T-helper 2 cell treated with Interferon-gamma antibody and Interleukin-4, amounts not matched to agents 5 μg/mL and 100 μg/mL, for 36 hours (primary cell): ENCODE measurements around the gene ANXA1.
A peak's percentile ranks its signal among the peaks of the same experiment; 100 is the strongest.

ENCODE experiments used
- DNase-seq: peaks from one replicate; pipeline ENCODE4 v3.0.0; 2021; ENCODE audit warnings: low spot score
- H3K27ac Mint-ChIP-seq: one replicate; pipeline ENCODE4 v1.8.0; 2021; ENCODE audit warnings: mild to moderate bottlenecking, mixed read lengths
- H3K27me3 Mint-ChIP-seq: one replicate; pipeline ENCODE4 v1.8.0; 2021; ENCODE audit warnings: low read depth, mixed read lengths
- H3K36me3 Mint-ChIP-seq: one replicate; pipeline ENCODE4 v1.8.0; 2021; ENCODE audit warnings: low read depth, mixed read lengths
- H3K4me1 Mint-ChIP-seq: one replicate; pipeline ENCODE4 v1.8.0; 2021; ENCODE audit warnings: low read depth, mixed read lengths
- H3K4me3 Mint-ChIP-seq: one replicate; pipeline ENCODE4 v1.8.0; 2022; ENCODE audit warnings: mild to moderate bottlenecking, moderate library complexity, mixed read lengths
- H3K9me3 Mint-ChIP-seq: one replicate; pipeline ENCODE4 v1.8.0; 2021; ENCODE audit warnings: mixed read lengths

ANXA1 gene

DNA sequence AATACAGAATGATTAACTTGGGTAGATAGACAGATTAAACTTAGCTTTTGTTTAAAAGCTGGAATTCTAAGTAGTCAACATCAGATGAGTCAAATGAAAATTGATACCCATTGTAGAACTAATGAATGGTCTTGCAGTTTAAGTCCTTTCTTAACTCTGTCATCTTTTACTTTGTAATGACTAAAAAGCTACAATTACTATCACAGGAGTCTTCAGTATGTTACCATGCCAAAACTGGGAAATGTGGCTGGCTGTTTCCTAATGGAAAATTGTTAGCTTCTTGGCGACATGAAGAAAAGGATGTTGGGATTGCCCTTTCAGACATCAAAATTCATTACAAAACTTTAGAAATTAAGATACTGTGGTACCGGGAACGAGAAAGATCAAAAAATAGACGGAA lies 20.2 kb upstream of the ANXA1 start:
- peaks cover 50% of the 10 kb centered on the region for H3K4me1 Mint-ChIP-seq
- peak overlapping the region; percentile 96 for H3K27ac Mint-ChIP-seq
- no peaks in the 10 kb centered on the region for H3K36me3 Mint-ChIP-seq
- peak overlapping the region; percentile 79 for H3K4me3 Mint-ChIP-seq
- H3K9me3 Mint-ChIP-seq: no peaks in the 10 kb centered on the region
- no peak for DNase-seq
- no peaks in the 10 kb centered on the region for H3K27me3 Mint-ChIP-seq

DNA sequence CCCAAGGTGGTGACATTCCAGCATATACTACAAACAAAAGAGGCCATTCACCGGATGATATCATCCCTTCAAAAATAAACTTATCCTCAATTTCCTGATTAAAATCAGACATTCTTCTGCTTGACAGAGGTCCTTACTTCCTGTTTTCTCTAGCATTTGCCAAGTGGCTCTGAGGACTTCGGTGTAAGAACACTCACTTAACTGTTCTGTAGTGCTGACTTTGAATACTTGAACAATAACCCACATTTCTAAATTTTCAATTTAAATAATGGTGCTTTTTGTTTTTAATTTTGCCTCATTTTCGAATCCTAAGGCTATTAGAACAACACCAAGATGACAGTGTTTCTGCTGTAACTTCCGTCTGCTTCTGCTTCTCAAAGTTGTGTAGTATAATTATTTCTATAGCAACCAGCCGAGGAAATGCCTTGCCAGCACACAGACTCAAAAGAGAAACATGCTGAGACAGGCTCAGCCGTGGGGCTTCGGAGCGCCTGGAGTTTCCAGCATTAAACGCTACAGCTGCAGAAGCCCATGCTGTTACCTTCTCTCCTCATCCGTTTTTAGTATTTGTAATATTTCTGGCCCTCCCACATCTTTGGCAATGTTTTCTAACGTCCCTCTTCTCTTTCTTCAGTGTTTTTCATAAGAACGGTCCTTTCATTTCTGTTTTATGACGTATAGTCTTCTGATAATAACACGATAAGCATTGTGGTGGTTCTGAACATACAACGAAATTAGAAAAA lies 19.5 kb upstream of the ANXA1 start:
- DNase-seq: peak; percentile 73
- Mint-ChIP-seq H3K9me3 (no peaks in the 10 kb centered on the region), H3K4me3 (peak overlapping the region; percentile 79), H3K4me1 (peaks cover 52% of the 10 kb centered on the region), H3K27me3 (no peaks in the 10 kb centered on the region), H3K36me3 (no peaks in the 10 kb centered on the region), H3K27ac (peak overlapping the region; percentile 96)

DNA sequence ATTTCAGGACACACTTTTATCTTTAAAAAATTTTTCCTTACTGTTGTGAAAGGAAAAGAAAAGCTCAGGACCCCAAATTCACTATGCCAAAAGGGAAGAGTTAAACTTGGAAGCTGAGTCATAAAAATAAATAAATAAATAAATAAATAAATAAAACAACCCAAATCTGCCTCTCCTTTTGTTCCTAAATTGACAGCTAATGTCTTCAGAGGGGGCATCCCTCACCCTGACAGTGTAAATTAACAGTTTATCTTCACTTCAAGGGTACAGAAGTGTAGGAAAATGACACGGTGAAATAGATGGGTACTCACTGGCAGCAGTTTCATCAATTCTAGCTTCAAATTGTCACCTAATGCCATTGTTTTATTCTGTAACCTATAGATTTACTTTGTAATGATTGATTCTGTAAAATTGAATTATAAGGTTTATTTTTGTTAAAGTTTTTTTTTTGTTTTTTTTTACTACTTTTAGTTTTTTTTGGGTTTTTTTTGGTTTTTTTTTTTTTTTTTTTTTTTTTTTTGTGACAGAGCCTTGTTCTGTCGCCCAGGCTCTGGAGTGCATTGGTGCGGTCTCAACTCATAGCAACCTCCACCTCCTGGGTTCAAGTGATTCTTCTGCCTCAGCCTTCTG lies 18.5 kb upstream of the ANXA1 start:
- H3K4me3 Mint-ChIP-seq: peak overlapping the region; percentile 79
- H3K27ac Mint-ChIP-seq: peak overlapping the region; percentile 96
- H3K9me3 Mint-ChIP-seq: no peaks in the 10 kb centered on the region
- peaks cover 56% of the 10 kb centered on the region for H3K4me1 Mint-ChIP-seq
- DNase-seq: no peak
- no peaks in the 10 kb centered on the region for H3K27me3 Mint-ChIP-seq
- no peaks in the 10 kb centered on the region for H3K36me3 Mint-ChIP-seq

DNA sequence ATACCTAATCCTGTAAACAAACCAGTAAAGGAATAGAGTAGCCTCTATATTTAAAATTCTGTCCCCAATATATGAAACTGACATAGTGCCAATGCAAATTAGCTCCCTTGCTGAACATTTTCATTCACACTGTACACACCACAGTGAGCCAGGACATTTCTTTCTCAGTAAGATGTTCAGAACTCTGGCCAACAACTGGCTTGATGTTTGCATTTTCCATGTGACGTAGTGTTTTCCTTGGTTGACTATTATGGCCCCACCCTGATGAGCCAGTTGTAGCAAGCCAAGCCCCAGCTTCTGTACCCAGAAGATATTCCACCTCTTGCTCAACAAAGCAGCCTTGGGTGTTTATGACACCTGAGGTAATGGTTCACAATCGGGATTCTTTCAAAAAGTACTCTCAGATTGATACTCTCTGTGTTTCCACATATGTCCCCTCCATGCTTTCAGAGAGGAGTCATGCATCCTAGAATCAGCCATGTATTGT lies 17.7 kb upstream of the ANXA1 start:
- Mint-ChIP-seq H3K9me3 (no peaks in the 10 kb centered on the region), H3K4me3 (no peak overlapping the region), H3K27me3 (no peaks in the 10 kb centered on the region), H3K27ac (peak overlapping the region; percentile 73), H3K4me1 (peaks cover 50% of the 10 kb centered on the region), H3K36me3 (no peaks in the 10 kb centered on the region)
- no peak for DNase-seq

DNA sequence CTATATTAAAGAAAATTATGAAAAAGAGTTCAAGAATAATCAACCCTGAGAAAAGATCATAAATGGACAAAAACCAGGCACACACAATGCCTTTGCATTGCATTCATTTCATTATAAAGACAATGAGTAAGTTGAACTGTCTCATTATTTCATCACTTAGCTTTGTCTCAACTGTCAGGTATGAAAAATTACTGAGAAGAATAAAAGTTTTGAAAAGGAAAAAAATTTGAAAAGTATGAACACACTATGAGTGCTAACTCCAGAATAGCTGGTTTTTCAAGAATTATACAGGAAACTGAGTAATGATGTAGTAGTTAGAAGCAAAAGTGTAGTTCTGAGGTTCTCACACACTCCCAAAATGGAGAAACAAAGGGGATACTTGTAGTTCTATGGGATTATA lies 16.3 kb upstream of the ANXA1 start:
- no peak for DNase-seq
- no peaks in the 10 kb centered on the region for H3K9me3 Mint-ChIP-seq
- H3K27ac Mint-ChIP-seq: no peak overlapping the region

DNA sequence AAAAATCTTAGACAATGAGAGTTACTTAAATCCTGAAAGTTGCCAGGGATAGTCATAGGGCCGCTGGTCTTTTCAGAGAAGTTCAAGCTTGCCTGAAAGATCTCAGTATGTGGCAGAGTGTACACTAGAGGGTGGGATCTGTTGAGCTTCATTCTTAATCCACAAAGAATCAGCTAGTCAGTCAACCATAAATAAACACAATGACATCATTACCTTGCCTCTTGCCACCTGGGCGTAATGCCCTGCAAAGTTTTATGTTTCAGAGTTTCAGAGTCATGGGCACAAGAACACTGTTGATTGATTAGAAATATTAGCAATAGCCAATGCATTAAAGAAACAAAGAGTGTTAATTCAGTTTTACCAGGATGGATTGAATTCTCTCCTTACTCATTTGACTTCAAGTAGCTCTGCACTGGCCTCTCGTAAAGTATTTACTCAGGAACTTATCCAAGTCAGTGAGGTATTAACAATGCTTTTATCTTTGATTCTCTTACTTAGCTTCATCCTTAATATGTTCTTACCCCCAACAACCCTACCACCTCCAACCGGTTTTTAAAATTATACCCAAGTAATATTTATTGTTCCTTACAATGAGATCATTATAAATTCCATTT lies 14.3 kb upstream of the ANXA1 start:
- Mint-ChIP-seq H3K9me3 (no peaks in the 10 kb centered on the region), H3K4me1 (peaks cover 34% of the 10 kb centered on the region), H3K4me3 (no peak overlapping the region), H3K27me3 (no peaks in the 10 kb centered on the region), H3K27ac (no peak overlapping the region), H3K36me3 (no peaks in the 10 kb centered on the region)
- DNase-seq: no peak

More for the DNA sequence above, 16.3 kb upstream of the ANXA1 start:
- H3K4me3 Mint-ChIP-seq: no peak overlapping the region
- H3K36me3 Mint-ChIP-seq: no peaks in the 10 kb centered on the region
- H3K27me3 Mint-ChIP-seq: no peaks in the 10 kb centered on the region
- H3K4me1 Mint-ChIP-seq: peaks cover 40% of the 10 kb centered on the region

DNA sequence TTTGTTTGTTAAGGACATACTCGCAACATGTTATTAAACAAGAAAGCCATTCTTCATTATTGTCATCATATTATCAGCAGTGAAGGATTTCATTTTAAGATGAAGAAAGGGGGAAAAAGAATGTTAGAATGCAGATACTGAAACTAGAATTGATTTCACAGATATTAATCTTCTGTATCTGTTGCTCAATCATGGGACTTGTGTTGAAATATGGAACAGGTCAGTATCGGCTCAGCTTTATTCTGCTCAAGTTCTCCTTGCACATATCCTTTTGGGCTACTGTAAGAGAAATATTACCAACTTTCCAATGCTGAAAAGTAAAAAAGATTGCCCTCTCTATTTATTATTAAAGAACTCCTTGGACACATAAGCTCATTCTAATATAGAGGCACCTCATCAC lies 13.8 kb upstream of the ANXA1 start:
- DNase-seq: no peak
- Mint-ChIP-seq H3K4me1 (peaks cover 34% of the 10 kb centered on the region), H3K27ac (no peak overlapping the region), H3K27me3 (no peaks in the 10 kb centered on the region), H3K36me3 (no peaks in the 10 kb centered on the region), H3K9me3 (no peaks in the 10 kb centered on the region), H3K4me3 (no peak overlapping the region)

DNA sequence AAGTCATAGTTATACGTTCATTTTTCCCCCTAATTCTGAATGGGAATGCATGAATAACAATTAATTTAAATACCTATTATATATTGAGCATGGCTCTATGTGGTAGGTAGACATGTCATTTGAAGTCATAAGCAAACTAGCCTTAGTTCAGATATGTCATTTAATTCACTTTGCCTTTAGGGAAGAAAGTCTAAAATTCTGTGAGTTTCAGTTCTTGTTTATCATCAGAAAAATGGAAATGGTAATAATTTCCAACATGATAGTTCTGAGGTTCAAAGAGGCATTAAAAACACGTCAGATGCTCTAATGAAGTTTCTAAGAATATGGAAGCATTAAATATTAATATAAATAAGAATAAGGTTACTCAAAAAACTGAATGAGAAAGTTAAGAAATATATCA lies 13.1 kb upstream of the ANXA1 start:
- Mint-ChIP-seq H3K9me3 (no peaks in the 10 kb centered on the region), H3K27ac (no peak overlapping the region), H3K27me3 (no peaks in the 10 kb centered on the region), H3K4me1 (peaks cover 35% of the 10 kb centered on the region), H3K4me3 (no peak overlapping the region), H3K36me3 (no peaks in the 10 kb centered on the region)
- no peak for DNase-seq

DNA sequence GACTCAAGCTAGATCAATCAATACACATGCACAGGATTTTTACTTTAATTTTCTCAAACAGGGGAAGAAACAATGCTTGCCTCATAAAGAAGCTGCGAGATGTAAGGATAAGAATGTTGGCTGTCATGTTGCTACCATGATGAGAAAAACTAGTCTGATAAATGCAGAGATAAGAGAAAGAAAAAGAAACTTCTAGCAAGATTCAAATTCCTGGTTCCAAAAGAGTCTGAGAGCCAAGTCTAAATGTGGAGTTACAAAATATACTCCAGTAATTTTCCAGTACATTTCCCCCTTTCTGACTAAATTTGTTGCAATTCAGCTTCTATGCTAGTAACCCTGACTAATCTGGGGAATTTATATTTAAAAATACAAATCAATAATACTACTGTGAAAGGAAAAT lies 10.4 kb upstream of the ANXA1 start:
- H3K27me3 Mint-ChIP-seq: no peaks in the 10 kb centered on the region
- H3K27ac Mint-ChIP-seq: no peak overlapping the region
- no peak overlapping the region for H3K4me3 Mint-ChIP-seq
- H3K4me1 Mint-ChIP-seq: peaks cover 33% of the 10 kb centered on the region
- no peaks in the 10 kb centered on the region for H3K36me3 Mint-ChIP-seq
- no peaks in the 10 kb centered on the region for H3K9me3 Mint-ChIP-seq
- DNase-seq: no peak

DNA sequence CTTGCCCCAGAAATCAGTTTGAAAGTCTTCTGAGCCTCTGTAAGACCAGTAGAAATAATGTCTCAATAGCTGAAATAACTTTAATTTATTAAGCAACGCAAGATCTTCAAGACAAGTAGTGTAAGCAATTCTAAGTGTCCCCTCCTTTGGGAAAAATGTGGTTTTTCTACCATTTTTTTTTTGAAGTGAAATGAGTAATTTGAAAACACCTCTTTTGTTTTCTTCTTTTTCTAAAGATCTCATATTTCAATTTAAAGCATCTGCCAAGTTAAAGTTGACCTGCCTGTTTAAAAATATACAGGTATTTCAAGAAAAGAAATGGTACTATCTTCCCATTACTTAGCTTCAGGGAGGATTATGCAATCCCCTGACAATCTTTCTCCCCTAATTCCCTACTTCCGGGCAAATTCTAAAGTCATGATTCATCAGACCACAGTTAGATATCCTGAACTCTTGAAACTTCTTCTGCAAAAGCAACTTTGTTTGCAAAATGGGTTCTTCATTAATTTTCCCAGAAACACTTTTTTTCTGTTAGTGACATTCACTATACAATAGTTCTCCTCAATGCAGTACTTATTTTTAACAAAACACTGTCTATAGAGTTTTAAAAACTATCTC lies 7.8 kb upstream of the ANXA1 start:
- Mint-ChIP-seq H3K36me3 (no peaks in the 10 kb centered on the region), H3K9me3 (no peaks in the 10 kb centered on the region), H3K4me3 (no peak overlapping the region), H3K27ac (no peak overlapping the region), H3K27me3 (no peaks in the 10 kb centered on the region), H3K4me1 (peaks cover 31% of the 10 kb centered on the region)
- no peak for DNase-seq

DNA sequence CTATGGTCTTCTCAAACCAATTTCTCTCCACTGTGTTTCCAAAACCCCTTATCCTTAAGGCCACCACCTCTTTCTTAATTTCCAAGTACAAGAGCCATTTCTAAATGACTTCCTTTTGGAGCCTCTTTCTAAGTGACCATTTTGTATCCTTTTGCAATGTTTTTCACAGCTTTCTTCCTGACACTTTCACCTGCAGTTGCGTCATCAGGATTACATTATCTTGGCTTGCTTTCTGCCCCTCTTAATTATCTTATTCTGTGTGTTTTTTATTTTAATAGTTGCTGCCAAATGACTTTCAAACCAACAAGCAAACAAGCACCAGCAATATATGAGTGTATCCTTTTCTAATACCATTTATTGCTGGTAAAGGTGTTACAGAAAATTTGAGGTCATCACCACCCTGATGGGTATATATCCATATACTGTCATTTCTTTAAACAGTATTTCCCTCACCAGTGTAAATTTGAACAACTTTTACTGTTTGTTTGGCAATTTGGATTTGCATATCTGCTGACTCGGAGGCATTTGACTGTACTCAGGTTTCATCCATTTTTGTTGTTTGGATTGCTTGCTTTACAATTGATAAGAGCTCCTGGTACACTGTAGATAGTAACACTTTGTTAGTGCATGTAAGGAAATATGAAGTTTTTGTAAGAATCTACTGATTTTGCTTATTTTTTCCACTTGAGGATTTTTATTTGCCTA lies 5.4 kb upstream of the ANXA1 start:
- Mint-ChIP-seq H3K27ac (no peak overlapping the region), H3K4me1 (peaks cover 46% of the 10 kb centered on the region), H3K36me3 (no peaks in the 10 kb centered on the region), H3K4me3 (no peak overlapping the region), H3K27me3 (no peaks in the 10 kb centered on the region), H3K9me3 (no peaks in the 10 kb centered on the region)
- DNase-seq: no peak

DNA sequence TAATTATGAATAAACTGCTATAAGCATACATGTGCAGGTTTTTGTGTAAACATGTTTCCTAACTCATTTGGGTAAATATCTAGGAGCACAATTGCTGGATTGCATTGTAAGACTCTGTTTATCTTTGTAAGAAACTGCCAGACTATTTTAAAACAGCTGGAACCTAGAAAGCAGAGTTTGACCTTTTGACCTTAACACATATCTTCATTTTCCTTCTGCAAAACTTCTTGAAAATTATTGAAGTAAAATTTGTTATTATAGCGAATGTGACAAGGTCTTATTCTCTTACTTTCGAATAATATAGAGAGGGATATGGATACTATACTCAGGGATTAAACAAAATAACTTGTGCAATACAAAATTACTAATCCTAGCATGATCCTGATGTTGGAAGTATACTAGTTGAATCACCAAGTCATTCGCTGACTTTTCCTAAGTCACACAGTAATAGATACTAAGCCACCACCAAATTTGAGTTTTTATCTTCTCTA lies 3.2 kb upstream of the ANXA1 start:
- no peaks in the 10 kb centered on the region for H3K9me3 Mint-ChIP-seq
- H3K4me3 Mint-ChIP-seq: peak overlapping the region; percentile 8
- H3K4me1 Mint-ChIP-seq: peaks cover 49% of the 10 kb centered on the region
- peaks cover 2% of the 10 kb centered on the region for H3K36me3 Mint-ChIP-seq
- DNase-seq: no peak
- H3K27me3 Mint-ChIP-seq: no peaks in the 10 kb centered on the region
- peak overlapping the region; percentile 92 for H3K27ac Mint-ChIP-seq

DNA sequence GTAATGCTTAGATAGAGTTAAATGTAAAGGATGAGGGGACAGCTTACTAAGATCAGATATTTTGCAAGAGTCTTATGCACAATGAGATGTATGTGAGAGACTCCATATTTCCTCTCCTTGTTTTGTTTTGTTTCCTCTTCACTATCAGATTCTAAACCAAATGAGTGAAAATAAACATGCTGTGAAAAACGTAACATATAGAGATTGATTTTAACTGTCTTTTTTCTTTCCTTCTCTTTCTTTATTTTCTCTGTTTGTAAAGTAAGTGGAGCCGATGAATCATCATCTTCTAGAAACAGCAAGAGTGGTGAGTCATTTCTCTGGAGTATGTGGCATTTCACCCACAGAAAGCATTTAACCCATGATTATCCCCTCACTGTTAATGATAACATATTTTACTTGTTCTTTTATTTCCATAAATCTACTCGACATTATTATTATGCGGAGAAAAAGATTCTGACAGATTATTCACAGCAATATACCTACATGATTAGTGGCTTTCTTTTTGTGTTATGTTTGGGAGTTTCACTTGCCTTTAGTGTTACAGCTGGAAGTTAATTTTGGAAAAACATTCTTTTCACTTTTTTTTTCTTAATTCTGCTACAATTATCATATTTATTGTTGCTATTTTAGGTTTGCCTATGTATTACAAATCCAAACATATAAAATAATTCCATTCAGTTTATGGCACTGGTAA lies 2.1 kb upstream of the ANXA1 start:
- Mint-ChIP-seq H3K27ac (peak overlapping the region; percentile 92), H3K27me3 (no peaks in the 10 kb centered on the region), H3K4me3 (peak overlapping the region; percentile 66), H3K36me3 (peaks cover 9% of the 10 kb centered on the region), H3K4me1 (peaks cover 49% of the 10 kb centered on the region), H3K9me3 (no peaks in the 10 kb centered on the region)
- DNase-seq: no peak
